ENCODE measurements around the gene COL4A3.

DNA sequence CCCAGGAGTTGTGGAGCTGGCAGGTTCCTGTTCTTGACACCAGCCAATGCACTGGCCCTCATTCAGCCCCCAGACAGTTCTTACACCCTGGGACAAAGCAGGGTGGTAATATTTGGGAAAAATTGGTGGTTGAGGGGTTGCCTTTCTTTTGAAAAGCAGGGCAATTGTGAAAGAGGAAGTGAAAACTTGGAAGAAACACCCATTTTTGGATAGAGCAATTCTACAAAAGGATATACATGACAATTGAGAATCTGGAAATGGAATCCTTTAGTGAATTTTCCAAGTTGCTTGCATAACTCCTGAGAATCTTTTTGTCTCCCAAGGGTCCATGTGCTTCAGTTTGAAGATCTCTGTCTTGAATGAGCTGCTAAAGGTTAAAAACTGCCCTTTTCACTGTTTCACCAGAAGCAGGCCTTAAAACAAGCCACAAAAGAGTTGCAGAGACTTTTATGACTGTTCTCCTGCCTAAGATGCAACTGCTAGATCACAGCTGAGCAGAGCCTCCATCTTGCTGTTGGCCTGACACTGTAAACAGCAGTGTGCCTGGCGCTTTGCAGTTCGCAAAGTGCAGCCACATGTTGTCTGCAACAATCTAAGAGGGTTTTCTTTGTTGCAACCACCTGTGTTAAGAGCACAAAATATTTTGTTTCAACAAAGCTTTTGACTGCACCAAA lies 12.2 kb upstream of the COL4A3 start:
- TF ChIP-seq, protein P1, sequence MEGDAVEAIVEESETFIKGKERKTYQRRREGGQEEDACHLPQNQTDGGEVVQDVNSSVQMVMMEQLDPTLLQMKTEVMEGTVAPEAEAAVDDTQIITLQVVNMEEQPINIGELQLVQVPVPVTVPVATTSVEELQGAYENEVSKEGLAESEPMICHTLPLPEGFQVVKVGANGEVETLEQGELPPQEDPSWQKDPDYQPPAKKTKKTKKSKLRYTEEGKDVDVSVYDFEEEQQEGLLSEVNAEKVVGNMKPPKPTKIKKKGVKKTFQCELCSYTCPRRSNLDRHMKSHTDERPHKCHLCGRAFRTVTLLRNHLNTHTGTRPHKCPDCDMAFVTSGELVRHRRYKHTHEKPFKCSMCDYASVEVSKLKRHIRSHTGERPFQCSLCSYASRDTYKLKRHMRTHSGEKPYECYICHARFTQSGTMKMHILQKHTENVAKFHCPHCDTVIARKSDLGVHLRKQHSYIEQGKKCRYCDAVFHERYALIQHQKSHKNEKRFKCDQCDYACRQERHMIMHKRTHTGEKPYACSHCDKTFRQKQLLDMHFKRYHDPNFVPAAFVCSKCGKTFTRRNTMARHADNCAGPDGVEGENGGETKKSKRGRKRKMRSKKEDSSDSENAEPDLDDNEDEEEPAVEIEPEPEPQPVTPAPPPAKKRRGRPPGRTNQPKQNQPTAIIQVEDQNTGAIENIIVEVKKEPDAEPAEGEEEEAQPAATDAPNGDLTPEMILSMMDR (IDR thresholded peaks at IDR 0.05): no peak
- no peak for TF ChIP-seq POLR2A (IDR thresholded peaks at IDR 0.05)

Data from thyroid gland (tissue), 4 donors.